Gastrocnemius medialis (tissue), 4 donors: Measurements from ENCODE around the gene DDX56. TPM values are rescaled to one million over a fixed set of nuclear protein-coding genes. Genes with fewer than 3 reads are reported as not detected.

ENCODE experiments used
- ATAC-seq, 2 donors: fragments of 150-250 bp; one replicate each; pipeline ENCODE4 v1.9.1; 2016
- DNase-seq, 2 donors: peaks; one replicate each; pipeline ENCODE4 v3.0.0-alpha.2; 2019
- H3K27ac ChIP-seq, 4 donors: fragments of 200-600 bp; sonication (generic); 1 replicate in 1 of 4; 2 replicates in 3 of 4; pipeline ENCODE4 v1.5.1; 2016 to 2018; ENCODE audit warnings: mild to moderate bottlenecking in 2 of 4, moderate library complexity in 1 of 4
- H3K27me3 ChIP-seq, 3 donors: fragments of 200-600 bp; sonication (generic) in 2 of 3; 1 replicate in 1 of 3; 2 replicates in 2 of 3; pipeline versions ENCODE4 v1.5.1 to v1.6.0; 2016 to 2019; ENCODE audit warnings: mild to moderate bottlenecking in 1 of 3, moderate library complexity in 1 of 3
- H3K36me3 ChIP-seq, 2 donors: fragments of 200-600 bp; sonication (generic) in 1 of 2; one replicate each; pipeline ENCODE4 v1.5.1; 2017 to 2018
- H3K4me1 ChIP-seq, 2 donors: fragments of 200-600 bp; sonication (generic) in 1 of 2; one replicate each; pipeline ENCODE4 v1.5.1; 2016 to 2017; ENCODE audit warnings: mild to moderate bottlenecking in 2 of 2
- H3K4me3 ChIP-seq, 4 donors: fragments of 200-600 bp; sonication (generic) in 3 of 4; 1 replicate in 1 of 4; 2 replicates in 3 of 4; pipeline ENCODE4 v1.5.1; 2016 to 2019; ENCODE audit warnings: mild to moderate bottlenecking in 2 of 4
- H3K9me3 ChIP-seq, 3 donors: fragments of 200-600 bp; sonication (generic) in 2 of 3; 1 replicate in 1 of 3; 2 replicates in 2 of 3; pipeline ENCODE4 v1.5.1; 2016 to 2019
- POLR2A ChIP-seq, 2 donors: fragments of 450-650 bp; IDR thresholded peaks; one replicate each; pipeline ENCODE4 v1.6.1; 2017; ENCODE audit warnings: antibody characterized with exemption in 2 of 2, mild to moderate bottlenecking in 2 of 2, moderate library complexity in 2 of 2
- in situ Hi-C, 4 donors: fragments of 200-750 bp; cut with MboI; loops; one replicate each; pipeline versions ENCODE4 v1.15.0 to v1.8.0; 2017; ENCODE audit warnings: low sequenced_read_pairs in 4 of 4
- intact Hi-C: fragments of 100-400 bp; cut with DNase I; formaldehyde crosslinking; loops from one replicate; pipeline ENCODE4 v1.15.1; 2023; ENCODE audit warnings: low total_unique reads
- total RNA-seq, 4 donors: library from RNA; depleted of rRNA; stranded (reverse); fragments of >200 nt; gene quantifications; one replicate each; pipeline versions ENCODE4 v1.1.0 to v1.2.3, GENCODE V29; 2016
- TF ChIP-seq, protein P1 (sequence below), 5 experiments: fragments of 450-650 bp in 3 of 5; fragments of 200-600 bp in 2 of 5; sonication (generic) in 2 of 5; IDR thresholded peaks in 4 of 5; conservative IDR thresholded peaks in 1 of 5; 1 replicate in 4 of 5; 2 replicates in 1 of 5; pipeline ENCODE4 v1.5.1; 2016 to 2019; ENCODE audit warnings: antibody characterized with exemption in 5 of 5, mild to moderate bottlenecking in 3 of 5, moderate library complexity in 3 of 5

The DDX56 gene
- total RNA-seq, 4 donors from 2014 or later = 57.7 to 73.2 (median 66.1) TPM

DNA sequence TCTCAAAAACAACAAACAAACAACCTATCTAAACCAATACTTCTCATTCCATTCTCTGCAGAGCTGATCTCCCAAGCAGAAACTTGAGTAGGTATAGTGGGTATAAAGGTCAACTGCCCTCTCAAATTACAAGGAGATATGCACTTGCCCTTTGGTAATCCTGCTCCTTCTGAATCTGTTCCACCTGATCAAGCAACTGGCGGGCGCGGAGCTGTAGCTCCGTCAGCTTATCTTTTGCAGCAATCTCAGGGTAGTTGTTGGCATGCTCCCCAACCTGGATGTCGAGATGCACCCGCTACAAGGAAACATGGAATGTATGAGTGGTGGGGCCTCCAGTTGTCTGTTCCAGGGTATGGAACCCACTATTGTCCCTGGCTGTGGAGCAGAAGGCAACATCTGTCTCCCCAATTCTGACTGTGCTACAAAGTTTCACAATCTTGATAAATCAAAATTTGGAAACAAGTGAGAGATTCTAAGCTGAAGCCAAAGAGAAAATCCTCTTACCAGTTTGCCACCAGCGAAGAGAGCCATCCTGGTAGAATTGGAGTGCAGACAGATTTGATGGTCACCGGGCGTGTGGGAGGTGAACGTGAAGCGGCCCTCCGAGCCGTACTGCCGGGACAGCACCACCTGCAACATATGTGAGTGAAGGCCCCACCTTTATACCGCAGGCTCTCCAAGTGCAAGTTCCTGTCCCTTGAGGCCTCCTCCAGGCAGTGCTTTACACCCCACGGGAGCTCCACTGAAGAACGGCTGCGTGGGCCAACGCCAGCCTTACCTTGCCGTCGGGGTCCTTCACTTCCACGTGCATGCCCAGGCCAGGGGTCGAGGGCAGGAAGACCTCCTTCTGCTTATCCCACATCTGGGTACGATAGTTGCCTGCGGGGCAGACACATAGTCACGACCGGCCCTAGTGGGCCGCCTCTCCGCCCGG is 7.5 kb upstream of the DDX56 start:
- Histone ChIP-seq H3K36me3 (peaks cover 0 to 31% of the 10 kb centered on the region in 2 donors), H3K4me1 (peaks cover 14 to 28% of the 10 kb centered on the region in 2 donors), H3K4me3 (peak overlapping the region; percentile 67 to 98 (median 80)), H3K9me3 (no peaks in the 10 kb centered on the region), H3K27ac (peak overlapping the region; percentile 95 to 98 (median 97)), H3K27me3 (no peaks in the 10 kb centered on the region)
- no peak for TF ChIP-seq POLR2A (IDR thresholded peaks at IDR 0.05)
- TF ChIP-seq, protein P1, sequence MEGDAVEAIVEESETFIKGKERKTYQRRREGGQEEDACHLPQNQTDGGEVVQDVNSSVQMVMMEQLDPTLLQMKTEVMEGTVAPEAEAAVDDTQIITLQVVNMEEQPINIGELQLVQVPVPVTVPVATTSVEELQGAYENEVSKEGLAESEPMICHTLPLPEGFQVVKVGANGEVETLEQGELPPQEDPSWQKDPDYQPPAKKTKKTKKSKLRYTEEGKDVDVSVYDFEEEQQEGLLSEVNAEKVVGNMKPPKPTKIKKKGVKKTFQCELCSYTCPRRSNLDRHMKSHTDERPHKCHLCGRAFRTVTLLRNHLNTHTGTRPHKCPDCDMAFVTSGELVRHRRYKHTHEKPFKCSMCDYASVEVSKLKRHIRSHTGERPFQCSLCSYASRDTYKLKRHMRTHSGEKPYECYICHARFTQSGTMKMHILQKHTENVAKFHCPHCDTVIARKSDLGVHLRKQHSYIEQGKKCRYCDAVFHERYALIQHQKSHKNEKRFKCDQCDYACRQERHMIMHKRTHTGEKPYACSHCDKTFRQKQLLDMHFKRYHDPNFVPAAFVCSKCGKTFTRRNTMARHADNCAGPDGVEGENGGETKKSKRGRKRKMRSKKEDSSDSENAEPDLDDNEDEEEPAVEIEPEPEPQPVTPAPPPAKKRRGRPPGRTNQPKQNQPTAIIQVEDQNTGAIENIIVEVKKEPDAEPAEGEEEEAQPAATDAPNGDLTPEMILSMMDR (IDR thresholded peaks at IDR 0.05 in 4 of 5, conservative IDR thresholded peaks at IDR 0.05 in 1 of 5) = no peak
- ATAC-seq (peak; percentile 5 to 7), DNase-seq (peak in 1 of 2 donors; percentile 38)
- in situ Hi-C loops (loop anchor here (5.0 to 25.0 kb wide), 7 partner anchors 131 to 531 kb away; partner anchors contain the start of genes TBRG4 (in 4 of the 4) and H2AZ2 (in 2 of the 4)), intact Hi-C loops (loop anchor here (5.0 to 10.0 kb wide), 3 partner anchors 166 to 534 kb away; partner anchors contain the start of genes PGAM2, TBRG4 and ZMIZ2)

DNA sequence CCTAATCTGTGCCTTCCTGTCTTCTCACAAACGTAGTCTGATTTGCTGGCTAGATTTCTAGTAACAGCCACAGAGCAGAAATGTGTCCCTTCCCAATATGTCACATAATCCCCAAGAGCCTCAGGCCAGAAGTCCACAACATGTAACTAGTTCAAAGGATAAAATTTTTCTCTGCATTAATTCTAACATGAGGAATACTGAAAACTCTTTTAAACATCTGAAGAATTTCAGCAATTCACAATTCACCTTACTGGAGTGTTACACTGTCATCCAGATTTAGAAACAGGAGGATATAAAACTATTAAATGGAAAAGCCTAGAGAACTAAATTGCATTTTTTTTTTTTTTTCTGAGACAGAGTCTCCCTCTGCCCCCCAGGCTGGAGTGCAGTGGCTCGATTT is 2.5 kb upstream of the DDX56 start:
- Histone ChIP-seq H3K36me3 (peaks cover 0 to 46% of the 10 kb centered on the region in 2 donors), H3K27me3 (no peaks in the 10 kb centered on the region), H3K27ac (no peak overlapping the region), H3K9me3 (no peaks in the 10 kb centered on the region), H3K4me1 (peaks cover 36 to 43% of the 10 kb centered on the region in 2 donors), H3K4me3 (no peak overlapping the region)
- intact Hi-C loops (no loop called here), in situ Hi-C loops (loop anchor here (25.0 kb wide), 3 partner anchors 136 to 536 kb away; partner anchors contain the start of gene TBRG4 (in 4 of the 4))
- DNase-seq (no peak), ATAC-seq (no peak)
- no peak for TF ChIP-seq POLR2A (IDR thresholded peaks at IDR 0.05)
- TF ChIP-seq, protein P1 (IDR thresholded peaks at IDR 0.05 in 4 of 5, conservative IDR thresholded peaks at IDR 0.05 in 1 of 5) = no peak

DNA sequence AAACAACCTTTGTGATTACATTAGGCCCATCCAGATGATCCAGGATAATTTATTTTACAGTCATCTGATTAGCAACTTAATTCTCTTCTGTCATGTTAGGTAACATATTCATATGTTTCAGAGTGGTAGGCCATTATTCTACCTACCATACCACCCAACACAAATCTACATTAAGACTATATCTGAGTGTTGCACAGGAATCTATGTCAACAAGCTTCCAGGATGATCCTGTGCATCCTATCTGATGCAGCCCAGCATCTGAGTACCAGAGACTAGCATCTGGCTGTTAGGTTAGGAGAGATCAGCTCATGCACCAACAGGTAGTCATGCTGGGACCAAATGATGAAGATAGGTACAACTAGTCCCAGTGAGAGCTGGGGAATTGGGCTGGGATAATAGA is 1.3 kb upstream of the DDX56 start:
- in situ Hi-C loops (loop anchor here (25.0 kb wide), 3 partner anchors 137 to 537 kb away; partner anchors contain the start of gene TBRG4 (in 4 of the 4)), intact Hi-C loops (loop anchor here (2.0 kb wide), 1 partner anchor 84 kb away; the partner anchor contains the start of gene NUDCD3)
- H3K4me3 ChIP-seq = peak overlapping the region in 1 of 4 donors; percentile 97
- H3K9me3 ChIP-seq = no peaks in the 10 kb centered on the region
- DNase-seq = no peak
- H3K4me1 ChIP-seq = peaks cover 24 to 31% of the 10 kb centered on the region in 2 donors
- no peaks in the 10 kb centered on the region for H3K27me3 ChIP-seq
- H3K27ac ChIP-seq = peak overlapping the region in 2 of 4 donors; percentile 93 to 98
- peaks cover 0 to 48% of the 10 kb centered on the region in 2 donors for H3K36me3 ChIP-seq
- TF ChIP-seq, protein P1 (IDR thresholded peaks at IDR 0.05 in 4 of 5, conservative IDR thresholded peaks at IDR 0.05 in 1 of 5) = no peak
- TF ChIP-seq POLR2A (IDR thresholded peaks at IDR 0.05) = no peak
- ATAC-seq = no peak

DNA sequence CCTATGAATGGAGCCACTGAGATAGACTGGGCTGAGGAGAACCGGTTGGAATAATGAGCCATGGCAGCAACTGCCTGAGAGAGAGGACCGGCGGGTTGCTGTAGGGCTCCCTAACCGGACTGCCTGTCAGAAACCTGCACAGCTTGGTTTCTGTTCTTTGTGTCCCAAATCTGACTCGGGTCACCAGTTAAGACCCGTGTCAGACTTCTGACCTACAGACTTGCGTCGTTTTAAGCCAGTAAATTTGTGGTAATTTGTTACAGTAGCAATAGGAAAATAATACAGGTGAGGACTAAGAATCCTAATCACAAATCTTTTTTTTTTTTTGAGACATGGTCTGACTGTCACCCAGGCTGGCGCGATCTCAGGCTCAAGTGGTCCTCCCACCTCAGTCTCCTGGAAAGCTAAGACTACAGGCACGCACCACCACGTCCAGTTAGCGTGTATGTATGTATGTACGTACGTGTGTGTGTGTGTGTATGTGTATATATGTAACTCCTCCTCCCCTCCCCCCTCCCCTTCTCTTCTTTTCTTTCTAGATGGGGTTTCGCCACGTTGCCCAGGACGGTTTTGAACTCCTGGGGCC is 672 bp upstream of the DDX56 start:
- TF ChIP-seq, protein P1 (IDR thresholded peaks at IDR 0.05 in 4 of 5, conservative IDR thresholded peaks at IDR 0.05 in 1 of 5) = no peak
- TF ChIP-seq POLR2A (IDR thresholded peaks at IDR 0.05) = no peak
- DNase-seq = no peak
- Histone ChIP-seq H3K36me3 (peaks cover 0 to 48% of the 10 kb centered on the region in 2 donors), H3K4me3 (peak overlapping the region; percentile 88 to 99 (median 96)), H3K9me3 (no peaks in the 10 kb centered on the region), H3K4me1 (peaks cover 24 to 27% of the 10 kb centered on the region in 2 donors), H3K27ac (peak overlapping the region; percentile 88 to 98 (median 93)), H3K27me3 (no peaks in the 10 kb centered on the region)
- peak in 1 of 2 donors; percentile 1 for ATAC-seq
- intact Hi-C loops (loop anchor here (2.0 kb wide), 1 partner anchor 84 kb away; the partner anchor contains the start of gene NUDCD3), in situ Hi-C loops (no loop called here)
